Measurements from ENCODE around the gene KNSTRN.
A peak's percentile ranks its signal among the peaks of the same experiment; 100 is the strongest.

Gene KNSTRN

GRCh38 chr15:40405501-40406381, 23.2 kb downstream of the KNSTRN start, which contains the start of gene IVD (continued):
- TF ChIP-seq, protein P1, sequence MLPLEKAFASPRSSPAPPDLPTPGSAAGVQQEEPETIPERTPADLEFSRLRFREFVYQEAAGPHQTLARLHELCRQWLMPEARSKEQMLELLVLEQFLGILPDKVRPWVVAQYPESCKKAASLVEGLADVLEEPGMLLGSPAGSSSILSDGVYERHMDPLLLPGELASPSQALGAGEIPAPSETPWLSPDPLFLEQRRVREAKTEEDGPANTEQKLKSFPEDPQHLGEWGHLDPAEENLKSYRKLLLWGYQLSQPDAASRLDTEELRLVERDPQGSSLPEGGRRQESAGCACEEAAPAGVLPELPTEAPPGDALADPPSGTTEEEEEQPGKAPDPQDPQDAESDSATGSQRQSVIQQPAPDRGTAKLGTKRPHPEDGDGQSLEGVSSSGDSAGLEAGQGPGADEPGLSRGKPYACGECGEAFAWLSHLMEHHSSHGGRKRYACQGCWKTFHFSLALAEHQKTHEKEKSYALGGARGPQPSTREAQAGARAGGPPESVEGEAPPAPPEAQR (tag by site-specific recombination; IDR thresholded peaks at IDR 0.05), result no peak
- peak; percentile 75; the same call in 1 of the 2 replicates for TF ChIP-seq PBX3 (CRISPR knock-in tag; IDR thresholded peaks at IDR 0.05)
- no peak for TF ChIP-seq ZNF146 (tag by site-specific recombination; IDR thresholded peaks at IDR 0.05)
- no peak for TF ChIP-seq ZNF37A (tag by site-specific recombination; IDR thresholded peaks at IDR 0.05)
- TF ChIP-seq KLF16 (tag by site-specific recombination; IDR thresholded peaks at IDR 0.05), result peak; percentile 66; the same call in 1 of the 2 replicates
- 0 out of 2 replicates have a peak, but pooled peaks have one; percentile 52 for TF ChIP-seq ZFP37 (tag by site-specific recombination; IDR thresholded peaks at IDR 0.05)
- TF ChIP-seq ZNF514 (tag by site-specific recombination; IDR thresholded peaks at IDR 0.05), result no peak
- TF ChIP-seq ZNF544 (tag by site-specific recombination; IDR thresholded peaks at IDR 0.05), result no peak
- peak; percentile 57 for TF ChIP-seq ZXDB (tag by site-specific recombination; IDR thresholded peaks at IDR 0.05)
- peak; percentile 77 for TF ChIP-seq YY1 (tag by site-specific recombination; IDR thresholded peaks at IDR 0.05)
- TF ChIP-seq, protein P2, sequence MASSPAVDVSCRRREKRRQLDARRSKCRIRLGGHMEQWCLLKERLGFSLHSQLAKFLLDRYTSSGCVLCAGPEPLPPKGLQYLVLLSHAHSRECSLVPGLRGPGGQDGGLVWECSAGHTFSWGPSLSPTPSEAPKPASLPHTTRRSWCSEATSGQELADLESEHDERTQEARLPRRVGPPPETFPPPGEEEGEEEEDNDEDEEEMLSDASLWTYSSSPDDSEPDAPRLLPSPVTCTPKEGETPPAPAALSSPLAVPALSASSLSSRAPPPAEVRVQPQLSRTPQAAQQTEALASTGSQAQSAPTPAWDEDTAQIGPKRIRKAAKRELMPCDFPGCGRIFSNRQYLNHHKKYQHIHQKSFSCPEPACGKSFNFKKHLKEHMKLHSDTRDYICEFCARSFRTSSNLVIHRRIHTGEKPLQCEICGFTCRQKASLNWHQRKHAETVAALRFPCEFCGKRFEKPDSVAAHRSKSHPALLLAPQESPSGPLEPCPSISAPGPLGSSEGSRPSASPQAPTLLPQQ (tag by site-specific recombination; IDR thresholded peaks at IDR 0.05), result peak; percentile 49; the same call in 1 of the 2 replicates
- no peak for TF ChIP-seq ZNF571 (tag by site-specific recombination; IDR thresholded peaks at IDR 0.05)
- TF ChIP-seq ZNF202 (tag by site-specific recombination; IDR thresholded peaks at IDR 0.05; ENCODE audit: borderline replicate concordance), result no peak
- TF ChIP-seq, protein P3, sequence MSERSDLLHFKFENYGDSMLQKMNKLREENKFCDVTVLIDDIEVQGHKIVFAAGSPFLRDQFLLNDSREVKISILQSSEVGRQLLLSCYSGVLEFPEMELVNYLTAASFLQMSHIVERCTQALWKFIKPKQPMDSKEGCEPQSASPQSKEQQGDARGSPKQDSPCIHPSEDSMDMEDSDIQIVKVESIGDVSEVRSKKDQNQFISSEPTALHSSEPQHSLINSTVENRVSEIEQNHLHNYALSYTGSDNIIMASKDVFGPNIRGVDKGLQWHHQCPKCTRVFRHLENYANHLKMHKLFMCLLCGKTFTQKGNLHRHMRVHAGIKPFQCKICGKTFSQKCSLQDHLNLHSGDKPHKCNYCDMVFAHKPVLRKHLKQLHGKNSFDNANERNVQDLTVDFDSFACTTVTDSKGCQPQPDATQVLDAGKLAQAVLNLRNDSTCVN (tag by site-specific recombination; optimal IDR thresholded peaks at IDR 0.05), result peak; percentile 27

GRCh38 chr15:40407330-40407990, 24.9 kb downstream of the KNSTRN start:
- CTCF ChIA-PET, result no interaction called here
- Histone ChIP-seq H3K36me3 (ENCODE audit: control insufficient read depth in 2 of 2, insufficient read depth in 1 of 2, low read length in 2 of 2) (peaks cover 17 to 53% of the 10 kb centered on the region in 2 experiments), H3K4me3 (ENCODE audit: low read depth, low read length) (no peak overlapping the region), H3K9me3 (ENCODE audit: control insufficient read depth, insufficient read depth, low read depth, low read length) (no peaks in the 10 kb centered on the region), H3K27ac (ENCODE audit: extremely low read depth, low read depth, low read length) (no peak overlapping the region), H3K4me1 (ENCODE audit: control insufficient read depth, insufficient read depth, low read length) (no peaks in the 10 kb centered on the region)
- POLR2A ChIA-PET, result interaction anchor here (0.5 to 2.7 kb wide), 2 partner anchors 10 to 397 kb away, joined by 4 to 18 read pairs; no protein-coding TSS in a partner anchor
- TF ChIP-seq, protein P4, sequence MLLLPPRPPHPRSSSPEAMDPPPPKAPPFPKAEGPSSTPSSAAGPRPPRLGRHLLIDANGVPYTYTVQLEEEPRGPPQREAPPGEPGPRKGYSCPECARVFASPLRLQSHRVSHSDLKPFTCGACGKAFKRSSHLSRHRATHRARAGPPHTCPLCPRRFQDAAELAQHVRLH (tag by site-specific recombination; IDR thresholded peaks at IDR 0.05), result no peak
- TF ChIP-seq KLF8 (tag by site-specific recombination; IDR thresholded peaks at IDR 0.05) (no peak), ZSCAN23 (tag by site-specific recombination; IDR thresholded peaks at IDR 0.05) (no peak), ZNF175 (tag by site-specific recombination; IDR thresholded peaks at IDR 0.05) (no peak), ZNF391 (tag by site-specific recombination; IDR thresholded peaks at IDR 0.05; ENCODE audit: borderline replicate concordance, low read depth) (no peak), ZFP3 (tag by site-specific recombination; IDR thresholded peaks at IDR 0.05; ENCODE audit: low read depth) (no peak), ZNF473 (tag by site-specific recombination; IDR thresholded peaks at IDR 0.05) (no peak), ZNF354C (tag by site-specific recombination; IDR thresholded peaks at IDR 0.05; ENCODE audit: borderline replicate concordance, low read depth) (no peak), TSHZ1 (tag by site-specific recombination; IDR thresholded peaks at IDR 0.05; ENCODE audit: borderline replicate concordance) (no peak)
- TF ChIP-seq, protein P5, sequence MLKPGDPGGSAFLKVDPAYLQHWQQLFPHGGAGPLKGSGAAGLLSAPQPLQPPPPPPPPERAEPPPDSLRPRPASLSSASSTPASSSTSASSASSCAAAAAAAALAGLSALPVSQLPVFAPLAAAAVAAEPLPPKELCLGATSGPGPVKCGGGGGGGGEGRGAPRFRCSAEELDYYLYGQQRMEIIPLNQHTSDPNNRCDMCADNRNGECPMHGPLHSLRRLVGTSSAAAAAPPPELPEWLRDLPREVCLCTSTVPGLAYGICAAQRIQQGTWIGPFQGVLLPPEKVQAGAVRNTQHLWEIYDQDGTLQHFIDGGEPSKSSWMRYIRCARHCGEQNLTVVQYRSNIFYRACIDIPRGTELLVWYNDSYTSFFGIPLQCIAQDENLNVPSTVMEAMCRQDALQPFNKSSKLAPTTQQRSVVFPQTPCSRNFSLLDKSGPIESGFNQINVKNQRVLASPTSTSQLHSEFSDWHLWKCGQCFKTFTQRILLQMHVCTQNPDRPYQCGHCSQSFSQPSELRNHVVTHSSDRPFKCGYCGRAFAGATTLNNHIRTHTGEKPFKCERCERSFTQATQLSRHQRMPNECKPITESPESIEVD (tag by site-specific recombination; IDR thresholded peaks at IDR 0.05), result no peak
